SK-N-MC (cell line): ENCODE data around the gene CD96.
"Not testable (repeated sequence)": the region's sequence is repeated elsewhere in the genome, so short reads cannot be mapped to it uniquely, and the experiment has no call there.

Experiments
- DNase-seq: peaks from one replicate; pipeline ENCODE4 v3.0.0-alpha.2; 2011; ENCODE audit warnings: low read depth, low spot score
- H3K27ac ChIP-seq: fragments of 200-600 bp; sonication (generic); 2 replicates; pipeline ENCODE4 v1.5.1; 2016; ENCODE audit warnings: mixed run types
- H3K36me3 ChIP-seq: fragments of 200-600 bp; sonication (generic); 2 replicates; pipeline ENCODE4 v1.6.1; 2017; ENCODE audit warnings: antibody characterized with exemption, low read length, mixed read lengths; ENCODE audit not compliant: insufficient read depth
- H3K4me3 ChIP-seq: fragments of 200-600 bp; sonication (generic); 2 replicates; pipeline ENCODE4 v1.5.1; 2016
- H3K9ac ChIP-seq: fragments of 200-600 bp; sonication (generic); 2 replicates; pipeline ENCODE4 v1.8.0; 2017; ENCODE audit warnings: mixed run types, mixed read lengths; ENCODE audit not compliant: insufficient read length
- H3K9me3 ChIP-seq: fragments of 200-600 bp; sonication (generic); 2 replicates; pipeline ENCODE4 v1.6.1; 2017; ENCODE audit warnings: low read depth, mild to moderate bottlenecking, antibody characterized with exemption, low read length, moderate library complexity, mixed read lengths
- EZH2 ChIP-seq: fragments of 200-600 bp; sonication (generic); IDR thresholded peaks from one replicate; pipeline ENCODE4 v1.6.1; 2017; ENCODE audit warnings: antibody characterized with exemption
- FOXP2 ChIP-seq: optimal IDR thresholded peaks from 2 replicates; pipeline ENCODE3; 2011; ENCODE audit warnings: mild to moderate bottlenecking, moderate library complexity; ENCODE audit not compliant: insufficient read depth; ENCODE audit errors: extremely low read length, control extremely low read depth
- POLR2AphosphoS5 ChIP-seq: IDR thresholded peaks from 2 replicates; pipeline ENCODE4 v1.6.1; 2012; ENCODE audit warnings: mild to moderate bottlenecking, low read depth, low read length, borderline replicate concordance

Gene CD96

DNA sequence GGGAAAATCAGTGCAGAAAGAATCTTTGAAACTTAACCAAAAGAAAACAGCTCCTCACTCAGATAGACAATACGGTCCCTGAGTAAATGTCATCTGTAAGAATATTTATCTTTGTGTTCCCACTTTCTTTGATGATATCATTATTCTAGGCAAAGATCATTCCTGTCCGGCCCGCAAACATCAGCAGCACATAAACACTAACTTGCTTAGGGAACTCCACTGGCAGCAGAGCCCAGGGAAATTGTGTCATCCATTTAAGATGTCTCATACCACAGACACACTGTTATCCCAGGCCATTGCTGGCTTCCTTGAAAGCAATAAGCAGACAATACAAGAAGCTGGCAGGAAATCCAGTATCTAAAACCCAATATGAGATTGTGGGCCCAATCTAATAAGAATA, 20.1 kb upstream of the CD96 start:
- no peak for DNase-seq
- no peaks in the 10 kb centered on the region for H3K36me3 ChIP-seq
- no peaks in the 10 kb centered on the region for H3K9me3 ChIP-seq
- H3K27ac ChIP-seq: no peak overlapping the region
- TF ChIP-seq FOXP2 (no peak), EZH2 (no peak), POLR2AphosphoS5 (no peak)
- no peak overlapping the region for H3K4me3 ChIP-seq
- H3K9ac ChIP-seq: no peak overlapping the region

DNA sequence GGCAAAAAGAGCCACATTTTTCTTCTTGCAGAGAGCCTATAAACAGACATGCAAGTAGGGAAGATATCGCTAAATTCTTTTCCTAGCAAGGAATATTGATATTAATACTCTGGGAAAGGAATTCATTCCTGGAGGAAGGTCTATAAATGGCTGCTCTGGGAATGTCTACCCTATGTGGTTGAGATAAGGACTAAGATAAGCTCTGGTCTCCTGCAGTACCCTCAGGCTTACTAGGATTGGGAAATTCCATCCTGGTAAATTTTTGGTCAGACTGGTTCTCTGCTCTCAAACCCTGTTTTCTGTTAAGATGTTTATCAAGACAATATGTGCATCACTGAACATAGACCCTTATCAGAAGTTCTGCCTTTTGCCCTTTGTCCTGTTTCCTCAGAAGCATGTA, 17.5 kb upstream of the CD96 start:
- H3K9me3 ChIP-seq, H3K9ac ChIP-seq, H3K4me3 ChIP-seq, H3K36me3 ChIP-seq, H3K27ac ChIP-seq, DNase-seq: not testable (repeated sequence)

DNA sequence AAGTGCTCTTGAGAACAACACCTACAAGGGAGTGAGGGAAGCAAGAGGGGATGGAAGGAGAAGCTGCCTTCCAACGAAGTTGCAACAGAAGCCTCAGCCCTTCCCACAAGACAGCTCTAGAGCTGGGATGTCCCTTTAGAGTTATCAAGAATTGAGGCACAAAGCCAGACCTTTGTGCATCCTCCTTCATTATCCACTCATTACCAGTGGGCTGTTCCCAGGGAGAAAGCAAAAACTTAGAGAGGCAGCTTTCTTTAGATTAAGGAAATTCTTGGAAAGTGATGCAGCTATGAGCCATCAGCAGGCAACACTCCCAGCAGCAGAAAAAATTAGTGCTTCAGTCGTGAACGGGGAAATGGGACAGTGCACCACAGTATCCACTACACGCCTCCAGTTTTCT, 10.6 kb upstream of the CD96 start:
- H3K4me3 ChIP-seq: no peak overlapping the region
- no peaks in the 10 kb centered on the region for H3K36me3 ChIP-seq
- no peak overlapping the region for H3K27ac ChIP-seq
- TF ChIP-seq POLR2AphosphoS5 (no peak), EZH2 (no peak), FOXP2 (no peak)
- H3K9me3 ChIP-seq: no peaks in the 10 kb centered on the region
- no peak overlapping the region for H3K9ac ChIP-seq
- no peak for DNase-seq

DNA sequence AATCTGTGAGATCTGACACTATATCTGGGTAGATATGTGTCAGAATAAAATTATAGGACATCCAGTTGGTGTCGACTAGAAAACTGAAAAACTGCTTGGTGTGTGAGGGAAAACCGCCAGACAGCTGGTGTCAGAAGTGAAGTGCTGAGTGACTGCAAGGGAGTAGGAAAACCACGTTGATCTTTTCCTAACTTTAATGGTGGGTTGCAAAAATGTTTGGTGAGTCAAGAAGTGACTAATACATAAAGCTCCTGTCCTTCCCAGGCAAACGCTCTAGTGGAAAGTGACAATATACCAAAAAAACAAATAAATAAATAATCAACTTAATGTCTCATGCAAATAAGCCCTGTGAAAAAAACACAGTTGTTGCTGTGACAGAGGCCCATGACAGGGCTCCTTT, 7.3 kb upstream of the CD96 start:
- Histone ChIP-seq H3K9ac (no peak overlapping the region), H3K4me3 (no peak overlapping the region), H3K27ac (no peak overlapping the region), H3K36me3 (no peaks in the 10 kb centered on the region), H3K9me3 (no peaks in the 10 kb centered on the region)
- TF ChIP-seq FOXP2: no peak
- no peak for TF ChIP-seq EZH2
- no peak for TF ChIP-seq POLR2AphosphoS5
- no peak for DNase-seq

DNA sequence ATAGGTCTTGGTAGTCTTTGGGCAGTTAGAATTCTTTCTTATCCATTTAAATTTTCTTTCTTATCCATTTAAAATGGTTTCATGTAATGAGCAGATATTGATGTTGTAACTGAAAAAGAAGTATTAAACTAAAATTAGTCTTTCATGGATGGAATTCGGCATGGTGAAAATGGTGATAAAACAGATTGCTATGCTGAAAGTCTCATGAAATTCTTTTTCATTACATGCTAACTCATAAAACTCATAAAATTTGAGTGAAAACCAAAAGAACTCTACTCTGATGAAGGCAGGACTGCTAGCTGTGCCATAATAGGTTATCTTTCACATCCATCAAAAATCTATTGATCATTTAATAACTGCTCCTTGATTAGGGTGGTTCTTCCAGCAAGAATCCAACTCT, 3.9 kb upstream of the CD96 start:
- Histone ChIP-seq H3K9ac (no peak overlapping the region), H3K36me3 (no peaks in the 10 kb centered on the region), H3K4me3 (no peak overlapping the region), H3K9me3 (no peaks in the 10 kb centered on the region), H3K27ac (no peak overlapping the region)
- TF ChIP-seq FOXP2 (no peak), EZH2 (no peak), POLR2AphosphoS5 (no peak)
- no peak for DNase-seq

DNA sequence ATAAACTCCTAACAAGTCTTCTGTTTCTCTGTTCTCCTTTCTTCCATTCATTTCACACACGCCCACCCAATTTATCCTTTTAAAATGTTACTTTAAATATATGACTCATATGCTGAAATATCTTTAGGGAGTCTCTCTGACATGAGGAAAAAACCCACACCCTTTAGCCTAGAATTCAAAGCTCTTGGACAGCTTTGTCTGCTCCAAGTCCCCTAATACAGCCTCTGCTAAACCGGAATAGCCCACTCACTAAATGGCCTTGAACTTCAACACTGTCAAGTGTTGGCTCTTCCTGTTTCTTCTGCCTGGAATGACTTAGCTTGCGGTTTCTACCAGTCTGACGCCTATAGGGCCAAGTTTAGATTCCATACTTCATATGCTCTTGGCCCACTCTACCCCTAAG, 3.3 kb upstream of the CD96 start:
- Histone ChIP-seq H3K9ac (no peak overlapping the region), H3K36me3 (no peaks in the 10 kb centered on the region), H3K9me3 (no peaks in the 10 kb centered on the region), H3K4me3 (no peak overlapping the region), H3K27ac (no peak overlapping the region)
- TF ChIP-seq EZH2 (no peak), FOXP2 (no peak), POLR2AphosphoS5 (no peak)
- DNase-seq: no peak

DNA sequence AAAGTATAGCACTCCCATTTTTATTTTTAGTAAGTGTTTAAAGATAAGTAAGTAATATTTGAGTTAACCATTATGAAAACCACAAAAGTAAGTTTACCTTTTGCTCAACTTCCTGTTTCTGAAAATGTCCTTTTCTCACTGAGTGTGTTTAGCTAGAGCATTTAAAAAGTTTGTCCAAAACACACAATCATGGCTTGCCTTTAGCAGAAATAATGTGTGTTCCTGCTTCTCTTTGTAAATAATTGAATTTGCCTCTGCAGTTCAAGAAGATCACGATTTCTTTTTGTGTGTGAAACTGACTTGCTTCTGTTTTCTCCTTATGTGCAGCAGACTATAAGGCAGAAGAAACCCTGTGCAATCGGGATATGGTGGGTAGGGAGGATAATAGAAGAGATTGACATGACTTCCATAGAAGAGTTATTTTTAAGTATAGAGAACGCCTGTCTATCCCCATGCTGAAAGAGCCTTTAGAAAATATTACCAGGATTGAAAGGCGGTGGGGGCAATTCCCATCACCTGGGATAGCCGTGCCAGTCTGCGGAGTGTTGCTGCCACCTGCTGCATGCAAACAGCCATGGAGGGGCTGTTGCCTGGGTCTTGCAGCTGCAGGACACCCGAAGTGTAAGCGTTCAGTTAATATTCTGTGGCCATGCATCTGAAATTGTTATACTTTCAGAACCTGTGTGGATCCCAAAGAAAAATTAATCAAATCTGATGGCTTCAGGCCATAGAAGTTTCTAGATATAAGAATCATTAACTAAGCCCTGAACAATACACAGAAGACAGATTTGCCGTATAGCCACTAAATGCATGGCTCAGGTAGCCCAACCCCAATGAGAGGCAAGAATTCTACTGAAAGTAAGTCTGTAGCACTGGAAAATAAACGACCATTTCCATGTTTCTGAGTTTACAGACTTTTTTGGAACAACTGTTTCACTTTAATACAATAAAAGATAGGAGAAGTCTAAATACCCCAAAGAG, 2.4 kb upstream of the CD96 start:
- no peak overlapping the region for H3K27ac ChIP-seq
- no peaks in the 10 kb centered on the region for H3K9me3 ChIP-seq
- TF ChIP-seq EZH2: no peak
- TF ChIP-seq POLR2AphosphoS5: no peak
- TF ChIP-seq FOXP2: no peak
- no peak for DNase-seq
- no peak overlapping the region for H3K4me3 ChIP-seq
- no peak overlapping the region for H3K9ac ChIP-seq
- H3K36me3 ChIP-seq: no peaks in the 10 kb centered on the region

DNA sequence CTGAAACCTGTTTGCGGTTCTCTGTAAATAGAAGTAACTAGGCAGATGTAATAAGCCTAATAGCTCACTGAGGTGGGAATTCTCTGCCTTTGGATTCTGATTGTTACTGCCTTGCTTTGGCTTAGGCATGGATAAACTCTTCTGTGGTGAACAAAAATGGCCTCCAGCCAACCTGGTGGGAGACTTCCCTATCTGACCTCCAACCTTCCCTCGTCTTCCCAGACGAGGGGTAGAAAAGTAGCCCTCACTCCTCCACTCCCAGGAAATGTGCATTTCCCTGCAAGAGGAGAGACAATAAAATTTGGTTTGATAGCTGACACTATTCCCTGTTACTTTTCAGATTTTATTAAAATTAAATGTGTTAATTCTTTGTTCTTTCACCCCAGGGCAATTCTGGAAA, 606 bp upstream of the CD96 start:
- TF ChIP-seq FOXP2: no peak
- no peak for TF ChIP-seq EZH2
- TF ChIP-seq POLR2AphosphoS5: no peak
- Histone ChIP-seq H3K9ac (no peak overlapping the region), H3K27ac (no peak overlapping the region), H3K36me3 (no peaks in the 10 kb centered on the region), H3K9me3 (no peaks in the 10 kb centered on the region), H3K4me3 (no peak overlapping the region)
- DNase-seq: no peak
